BE2C (cell line): ENCODE measurements around the gene STXBP1.
A peak's percentile ranks its signal among the peaks of the same experiment; 100 is the strongest.

Experiments used
- DNase-seq: peaks from one replicate; pipeline ENCODE4 v3.0.0-alpha.2; 2020
- H3K27me3 ChIP-seq: fragments of 250-450 bp; sonication (Bioruptor Pico); 2 replicates; pipeline ENCODE4 v1.5.1; 2020; ENCODE audit warnings: mild to moderate bottlenecking
- H3K36me3 ChIP-seq: fragments of 250-450 bp; sonication (Bioruptor Pico); 2 replicates; pipeline ENCODE4 v1.5.1; 2020; ENCODE audit warnings: mild to moderate bottlenecking
- H3K4me1 ChIP-seq: fragments of 250-450 bp; sonication (Bioruptor Pico); 2 replicates; pipeline ENCODE4 v1.5.1; 2020
- H3K4me3 ChIP-seq: 2 replicates; pipeline ENCODE4 v1.5.1; 2011; ENCODE audit warnings: low read depth, low read length
- H3K9me3 ChIP-seq: fragments of 250-450 bp; sonication (Bioruptor Pico); 2 replicates; pipeline ENCODE4 v1.5.1; 2020
- CTCF ChIP-seq: IDR thresholded peaks from 2 replicates; pipeline ENCODE4 v1.5.1; 2012; ENCODE audit warnings: mild to moderate bottlenecking, low read depth, low read length

STXBP1 gene

GRCh38 chr9:127627494-127627855, 15.4 kb downstream of the STXBP1 start:
- no peaks in the 10 kb centered on the region for H3K36me3 ChIP-seq
- no peak overlapping the region for H3K4me3 ChIP-seq

GRCh38 chr9:127628758-127629467, 16.8 kb downstream of the STXBP1 start:
- H3K4me3 ChIP-seq, result no peak overlapping the region
- no peaks in the 10 kb centered on the region for H3K36me3 ChIP-seq
- no peak for DNase-seq
- H3K27me3 ChIP-seq, result no peaks in the 10 kb centered on the region
- H3K4me1 ChIP-seq, result peaks cover 10% of the 10 kb centered on the region
- H3K9me3 ChIP-seq, result no peaks in the 10 kb centered on the region
- TF ChIP-seq CTCF, result no peak

More at GRCh38 chr9:127627494-127627855, 15.4 kb downstream of the STXBP1 start:
- TF ChIP-seq CTCF, result no peak
- no peak for DNase-seq
- Histone ChIP-seq H3K27me3 (no peaks in the 10 kb centered on the region), H3K4me1 (peaks cover 10% of the 10 kb centered on the region), H3K9me3 (no peaks in the 10 kb centered on the region)

GRCh38 chr9:127629468-127630081, 17.5 kb downstream of the STXBP1 start:
- no peak for TF ChIP-seq CTCF
- H3K36me3 ChIP-seq, result no peaks in the 10 kb centered on the region
- H3K9me3 ChIP-seq, result no peaks in the 10 kb centered on the region
- no peak for DNase-seq
- no peaks in the 10 kb centered on the region for H3K27me3 ChIP-seq
- peaks cover 10% of the 10 kb centered on the region for H3K4me1 ChIP-seq
- no peak overlapping the region for H3K4me3 ChIP-seq

GRCh38 chr9:127633216-127633862, 21.3 kb downstream of the STXBP1 start:
- H3K4me3 ChIP-seq, result no peak overlapping the region
- H3K27me3 ChIP-seq, result no peaks in the 10 kb centered on the region
- H3K36me3 ChIP-seq, result no peaks in the 10 kb centered on the region
- peaks cover 2% of the 10 kb centered on the region for H3K4me1 ChIP-seq
- no peak for TF ChIP-seq CTCF
- DNase-seq, result no peak
- H3K9me3 ChIP-seq, result no peaks in the 10 kb centered on the region

GRCh38 chr9:127634021-127634420, 21.9 kb downstream of the STXBP1 start:
- Histone ChIP-seq H3K9me3 (no peaks in the 10 kb centered on the region), H3K4me3 (no peak overlapping the region), H3K27me3 (no peaks in the 10 kb centered on the region), H3K4me1 (no peaks in the 10 kb centered on the region; the same call in none of the 2 replicates), H3K36me3 (no peaks in the 10 kb centered on the region)
- no peak for DNase-seq
- no peak for TF ChIP-seq CTCF

- H3K36me3 ChIP-seq, result no peaks in the 10 kb centered on the region
- TF ChIP-seq CTCF, result peak; percentile 48
- H3K4me1 ChIP-seq, result no peaks in the 10 kb centered on the region; the same call in none of the 2 replicates
- no peaks in the 10 kb centered on the region for H3K9me3 ChIP-seq
- no peaks in the 10 kb centered on the region for H3K27me3 ChIP-seq
- peak; percentile 39 for DNase-seq
- H3K4me3 ChIP-seq, result no peak overlapping the region
Measured at GRCh38 chr9:127634698-127635097, 22.6 kb downstream of the STXBP1 start.
